Measurements from ENCODE around the gene PBX3. TPM values are rescaled to one million over a fixed set of nuclear protein-coding genes. Genes with fewer than 3 reads are reported as not detected.

Gene PBX3
- total RNA-seq, 1 experiment from 2014 or later = 46.0 TPM

GRCh38 chr9:125841444-125841843 is 94.3 kb downstream of the PBX3 start:
- H2BK5ac ChIP-seq (ENCODE audit: insufficient read length, low read length) = no peak overlapping the region
- H4K5ac ChIP-seq (ENCODE audit: insufficient read length, low read depth, low read length) = no peak overlapping the region
- no peak overlapping the region for H3K56ac ChIP-seq (ENCODE audit: insufficient read length, low read depth, low read length)
- H3K14ac ChIP-seq (ENCODE audit: insufficient read depth, low read length) = no peak overlapping the region
- H3K27me3 Mint-ChIP-seq (ENCODE audit: low read depth) = no peaks in the 10 kb centered on the region
- no peak overlapping the region for H3K23ac ChIP-seq (ENCODE audit: insufficient read length, low read depth, low read length)
- peak overlapping the region in 2 of 3 experiments; percentile 20 to 95; a peak in 4 of 7 replicates for H3K27ac Mint-ChIP-seq
- no peak overlapping the region for H3K9ac ChIP-seq (ENCODE audit: extremely low read depth, insufficient read length, low read length)
- no peaks in the 10 kb centered on the region for H3K9me3 Mint-ChIP-seq
- no peak overlapping the region for H4K91ac ChIP-seq (ENCODE audit: insufficient read length, low read depth, low read length)
- H2BK120ac ChIP-seq (ENCODE audit: low read depth, low read length, poor library complexity, severe bottlenecking) = no peak overlapping the region
- no peak overlapping the region for H2BK20ac ChIP-seq (ENCODE audit: low read depth, low read length, poor library complexity, severe bottlenecking)
- H4K8ac ChIP-seq (replicated peaks; ENCODE audit: insufficient read length, low read depth, low read length) = no peak overlapping the region
- H3K18ac ChIP-seq (ENCODE audit: insufficient read length, low read depth, low read length) = no peak overlapping the region
- no peak for DNase-seq
- H3T11ph ChIP-seq (ENCODE audit: low read length) = no peak overlapping the region
- no peak for TF ChIP-seq CTCF (conservative IDR thresholded peaks at IDR 0.05)
- H3K27ac ChIP-seq (ENCODE audit: insufficient read length, low read depth, low read length) = no peak overlapping the region
- no peak overlapping the region for H2BK12ac ChIP-seq (ENCODE audit: insufficient read length, low read depth, low read length)
- peaks cover 1% of the 10 kb centered on the region; the same call in 1 of the 2 replicates for H3K79me2 ChIP-seq (ENCODE audit: insufficient read depth, low read length)
- no peaks in the 10 kb centered on the region for H3K27me3 ChIP-seq (ENCODE audit: insufficient read depth, low read length)
- H3K36me3 Mint-ChIP-seq (ENCODE audit: insufficient read depth in 1 of 3, low read depth in 3 of 3) = peaks cover under 1 to 4% (median 1%) of the 10 kb centered on the region in 3 experiments; a peak in 4 of 7 replicates
- no peaks in the 10 kb centered on the region for H3K9me3 ChIP-seq (ENCODE audit: control insufficient read depth, low read depth, low read length)
- H2AFZ ChIP-seq (ENCODE audit: low read length) = no peak overlapping the region
- no peak overlapping the region for H3K4me2 ChIP-seq (ENCODE audit: insufficient read depth, insufficient read length, low read length)
- H3K79me1 ChIP-seq (ENCODE audit: insufficient read depth, low read depth, low read length, poor library complexity, severe bottlenecking) = no peaks in the 10 kb centered on the region
- H2AK5ac ChIP-seq (ENCODE audit: insufficient read length, low read length) = no peak overlapping the region
- peaks cover 2% of the 10 kb centered on the region; the same call in 1 of the 2 replicates for H3K4me1 ChIP-seq (ENCODE audit: insufficient read depth, low read length)
- H3K4me1 Mint-ChIP-seq = peaks cover 35 to 44% of the 10 kb centered on the region in 2 experiments
- H3K23me2 ChIP-seq (ENCODE audit: insufficient read length, low read depth, low read length, poor library complexity, severe bottlenecking) = no peaks in the 10 kb centered on the region
- no CpG with 5 or more reads among the region's 1 CpG for whole genome bisulfite sequencing (ENCODE audit: extremely low coverage, insufficient read length, low lambda C conversion rate)
- H2BK15ac ChIP-seq (ENCODE audit: low read depth, low read length) = no peak overlapping the region
- H3K4ac ChIP-seq (ENCODE audit: low read depth, low read length) = no peak overlapping the region
- H4K20me1 ChIP-seq (ENCODE audit: control insufficient read depth, insufficient read depth, insufficient read length) = no peaks in the 10 kb centered on the region
- H3K4me3 Mint-ChIP-seq = no peak overlapping the region
